T-cell (primary cell): ENCODE measurements around the gene MOB3B. TPM values are rescaled to one million over a fixed set of nuclear protein-coding genes. Genes with fewer than 3 reads are reported as not detected.

Experiments used
- ATAC-seq, 4 experiments: fragments of 200-7000 bp in 3 of 4; fragments of 150-1000 bp in 1 of 4; cut with Tn5 transposase; replicated peaks in 1 of 4; 1 replicate in 3 of 4; 2 replicates in 1 of 4; pipeline ENCODE4 v1.10.0; 2021; ENCODE audit warnings: moderate library complexity in 3 of 4, mild to moderate bottlenecking in 2 of 4, moderate number of reproducible peaks in 1 of 4
- CTCF ChIA-PET, 2 donors: fragments of 300-600 bp; sonication (Branson Sonifier 250); formaldehyde crosslinking; loops; one replicate each; lab custom pipeline; 2022; ENCODE audit warnings: antibody characterized with exemption in 2 of 2; lab: Charles Lee
- POLR2A ChIA-PET, 2 donors: fragments of 300-600 bp; sonication (Branson Sonifier 250); formaldehyde crosslinking; loops; one replicate each; lab custom pipeline; 2022; ENCODE audit warnings: antibody characterized with exemption in 2 of 2; lab: Charles Lee
- DNase-seq, 35 experiments: peaks; one replicate each; pipeline versions ENCODE4 v3.0.0 to v3.0.0-alpha.2; 2013 to 2023
- H3K27ac ChIP-seq: one replicate; pipeline ENCODE4 v1.5.1; 2013; ENCODE audit warnings: low read length
- H3K27me3 ChIP-seq, 2 experiments: replicated peaks in 1 of 2; 1 replicate in 1 of 2; 2 replicates in 1 of 2; pipeline versions ENCODE4 v1.6.1 to v1.7.0; 2013; ENCODE audit warnings: low read length in 1 of 2, mixed read lengths in 1 of 2; ENCODE audit not compliant: control insufficient read depth in 2 of 2, insufficient read depth in 2 of 2; ENCODE audit errors: extremely low read depth in 1 of 2
- H3K36me3 ChIP-seq, 2 donors: 1 replicate in 1 of 2; 2 replicates in 1 of 2; pipeline versions ENCODE4 v1.6.1 to v1.7.0; 2013; ENCODE audit warnings: low read length in 1 of 2; ENCODE audit not compliant: control insufficient read depth in 2 of 2, insufficient read depth in 1 of 2; ENCODE audit errors: extremely low read depth in 1 of 2
- H3K4me1 ChIP-seq, 2 experiments: 1 replicate in 1 of 2; 2 replicates in 1 of 2; pipeline versions ENCODE4 v1.6.1 to v1.7.0; 2013; ENCODE audit warnings: low read length in 2 of 2, mixed read lengths in 1 of 2; ENCODE audit not compliant: insufficient read depth in 2 of 2, control insufficient read depth in 1 of 2; ENCODE audit errors: extremely low read depth in 1 of 2
- H3K4me3 ChIP-seq, 2 donors: 1 replicate in 1 of 2; 2 replicates in 1 of 2; pipeline versions ENCODE4 v1.5.1 to v1.7.0; 2013; ENCODE audit warnings: mild to moderate bottlenecking in 2 of 2, low read length in 1 of 2, moderate library complexity in 1 of 2; ENCODE audit not compliant: control insufficient read depth in 1 of 2; ENCODE audit errors: extremely low read depth in 1 of 2
- H3K9me3 ChIP-seq: 2 replicates; pipeline ENCODE4 v1.7.0; 2013
- H3K27ac Mint-ChIP-seq, 2 donors: one replicate each; pipeline ENCODE4 v1.8.0; 2020 to 2021; ENCODE audit warnings: mild to moderate bottlenecking in 2 of 2, mixed read lengths in 2 of 2
- H3K27me3 Mint-ChIP-seq, 2 donors: one replicate each; pipeline ENCODE4 v1.8.0; 2021 to 2022; ENCODE audit warnings: mixed read lengths in 2 of 2
- H3K36me3 Mint-ChIP-seq: one replicate; pipeline ENCODE4 v1.8.0; 2021; ENCODE audit warnings: mixed read lengths
- H3K4me1 Mint-ChIP-seq, 3 donors: one replicate each; pipeline ENCODE4 v1.8.0; 2020 to 2022; ENCODE audit warnings: mixed read lengths in 3 of 3, mild to moderate bottlenecking in 1 of 3
- H3K4me3 Mint-ChIP-seq, 3 donors: one replicate each; pipeline ENCODE4 v1.8.0; 2020 to 2022; ENCODE audit warnings: mild to moderate bottlenecking in 3 of 3, mixed read lengths in 3 of 3, moderate library complexity in 3 of 3
- H3K9me3 Mint-ChIP-seq, 3 donors: one replicate each; pipeline ENCODE4 v1.8.0; 2020 to 2022; ENCODE audit warnings: mixed read lengths in 3 of 3
- WGBS: methylation state at CpG from one replicate; pipeline ENCODE4 v1.1.5; 2013; ENCODE audit warnings: missing lambda C conversion rate; ENCODE audit not compliant: insufficient coverage; 5-methylcytosine and 5-hydroxymethylcytosine counted together
- total RNA-seq, 35 experiments: library from RNA in 6 of 35; stranded (reverse) in 6 of 35; fragments of 120-200 nt in 1 of 35; gene quantifications; one replicate each; pipeline versions ENCODE4 v1.2.1 to v1.2.4 and lab custom pipeline; 2013 to 2026

Gene MOB3B
- total RNA-seq, 5 donors from 2014 or later (not counting 1 experiment from before 2014, with no cell fraction given): 0.40 to 0.72 (median 0.56) TPM

GRCh38 chr9:27534131-27534530, 4.5 kb upstream of the MOB3B start:
- Histone ChIP-seq H3K36me3 (peaks cover 0 to 3% of the 10 kb centered on the region in 2 donors), H3K4me3 (no peak overlapping the region), H3K9me3 (no peaks in the 10 kb centered on the region), H3K27ac (no peak overlapping the region), H3K27me3 (peaks cover 0 to under 1% of the 10 kb centered on the region in 2 experiments), H3K4me1 (peaks cover 0 to 3% of the 10 kb centered on the region in 2 experiments)
- H3K4me1 Mint-ChIP-seq: peaks cover 0 to 5% (median 4%) of the 10 kb centered on the region in 3 donors
- no peaks in the 10 kb centered on the region for H3K27me3 Mint-ChIP-seq
- no peak overlapping the region for H3K27ac Mint-ChIP-seq
- ChIA-PET CTCF (interaction anchor here (0.6 to 2.3 kb wide), 3 partner anchors 42 to 201 kb away, joined by 3 to 14 read pairs (median 3); no protein-coding TSS in a partner anchor), POLR2A (no interaction called here)
- H3K4me3 Mint-ChIP-seq: no peak overlapping the region
- WGBS: no CpG with 5 or more reads among the region's 4 CpGs
- ATAC-seq (no peak), DNase-seq (no peak)
- H3K36me3 Mint-ChIP-seq: peaks cover 16% of the 10 kb centered on the region
- H3K9me3 Mint-ChIP-seq: no peaks in the 10 kb centered on the region

GRCh38 chr9:27533311-27533710, 3.7 kb upstream of the MOB3B start:
- Histone ChIP-seq H3K27ac (no peak overlapping the region), H3K36me3 (peaks cover 0 to 3% of the 10 kb centered on the region in 2 donors), H3K4me1 (peaks cover 0 to 11% of the 10 kb centered on the region in 2 experiments), H3K4me3 (no peak overlapping the region), H3K27me3 (peaks cover 0 to 8% of the 10 kb centered on the region in 2 experiments), H3K9me3 (no peaks in the 10 kb centered on the region)
- Mint-ChIP-seq H3K4me3 (no peak overlapping the region), H3K9me3 (no peaks in the 10 kb centered on the region), H3K4me1 (peaks cover 0 to 6% (median 5%) of the 10 kb centered on the region in 3 donors), H3K27ac (no peak overlapping the region), H3K27me3 (no peaks in the 10 kb centered on the region), H3K36me3 (peaks cover 12% of the 10 kb centered on the region)
- DNase-seq: no peak
- ChIA-PET CTCF (interaction anchor here (0.5 to 2.3 kb wide), 6 partner anchors 8 to 200 kb away, joined by 3 to 14 read pairs (median 3); no protein-coding TSS in a partner anchor), POLR2A (no interaction called here)
- no CpG with 5 or more reads among the region's 1 CpG for WGBS
- no peak for ATAC-seq

GRCh38 chr9:27532046-27532445, 2.4 kb upstream of the MOB3B start:
- Histone ChIP-seq H3K27me3 (peaks cover 0 to 17% of the 10 kb centered on the region in 2 experiments), H3K36me3 (peaks cover 0 to 3% of the 10 kb centered on the region in 2 donors), H3K4me1 (peaks cover 4 to 18% of the 10 kb centered on the region in 2 experiments), H3K27ac (no peak overlapping the region), H3K9me3 (no peaks in the 10 kb centered on the region), H3K4me3 (no peak overlapping the region)
- H3K27me3 Mint-ChIP-seq: peaks cover 0 to 3% of the 10 kb centered on the region in 2 donors
- peaks cover 6% of the 10 kb centered on the region for H3K36me3 Mint-ChIP-seq
- ChIA-PET POLR2A (no interaction called here), CTCF (interaction anchor here (0.6 to 2.3 kb wide), 5 partner anchors 38 to 199 kb away, joined by 3 to 14 read pairs (median 3); no protein-coding TSS in a partner anchor)
- H3K4me1 Mint-ChIP-seq: peaks cover 0 to 12% (median 9%) of the 10 kb centered on the region in 3 donors
- no peak overlapping the region for H3K27ac Mint-ChIP-seq
- no CpG with 5 or more reads among the region's 1 CpG for WGBS
- ATAC-seq (no peak), DNase-seq (no peak)
- H3K4me3 Mint-ChIP-seq: no peak overlapping the region
- H3K9me3 Mint-ChIP-seq: no peaks in the 10 kb centered on the region

- Mint-ChIP-seq H3K36me3 (peaks cover 6% of the 10 kb centered on the region), H3K27me3 (peaks cover 0 to 3% of the 10 kb centered on the region in 2 donors), H3K27ac (no peak overlapping the region), H3K9me3 (no peaks in the 10 kb centered on the region), H3K4me1 (peaks cover 0 to 12% (median 9%) of the 10 kb centered on the region in 3 donors), H3K4me3 (no peak overlapping the region)
- 88% methylated on average over 1 of the region's 4 CpGs for WGBS
- DNase-seq (no peak), ATAC-seq (no peak)
- Histone ChIP-seq H3K9me3 (no peaks in the 10 kb centered on the region), H3K36me3 (peaks cover 0 to 3% of the 10 kb centered on the region in 2 donors), H3K4me3 (no peak overlapping the region), H3K27ac (no peak overlapping the region), H3K4me1 (peaks cover 4 to 18% of the 10 kb centered on the region in 2 experiments), H3K27me3 (peaks cover 0 to 17% of the 10 kb centered on the region in 2 experiments)
- ChIA-PET POLR2A (no interaction called here), CTCF (interaction anchor here (0.5 to 2.6 kb wide), 6 partner anchors 36 to 202 kb away, joined by 3 to 33 read pairs (median 4); no protein-coding TSS in a partner anchor)
Observed at GRCh38 chr9:27530915-27531755, 1.5 kb upstream of the MOB3B start.

- WGBS: 0% methylated on average over 25 of the region's 25 CpGs
- peak; percentile 29 to 52 (median 48) for ATAC-seq
Observed at GRCh38 chr9:27528886-27529315, 713 bp downstream of the MOB3B start.

More at GRCh38 chr9:27528886-27529315, 713 bp downstream of the MOB3B start:
- Mint-ChIP-seq H3K4me3 (peak overlapping the region; percentile 88 to 89 (median 89)), H3K27ac (no peak overlapping the region), H3K36me3 (no peaks in the 10 kb centered on the region), H3K9me3 (no peaks in the 10 kb centered on the region), H3K4me1 (peaks cover 0 to 12% (median 8%) of the 10 kb centered on the region in 3 donors), H3K27me3 (peaks cover 0 to 3% of the 10 kb centered on the region in 2 donors)
- Histone ChIP-seq H3K4me3 (peak overlapping the region; percentile 58 to 81), H3K4me1 (peaks cover 4 to 18% of the 10 kb centered on the region in 2 experiments), H3K36me3 (no peaks in the 10 kb centered on the region), H3K27me3 (peaks cover 0 to 17% of the 10 kb centered on the region in 2 experiments), H3K9me3 (no peaks in the 10 kb centered on the region), H3K27ac (no peak overlapping the region)
- ChIA-PET POLR2A (no interaction called here), CTCF (interaction anchor here (0.6 to 2.6 kb wide), 7 partner anchors 16 to 197 kb away, joined by 3 to 33 read pairs (median 4); no protein-coding TSS in a partner anchor)
- peak in 27 of 35 experiments; percentile 3 to 55 (median 11) for DNase-seq
